GM04503 (cell line): ENCODE measurements around the gene SLC9C2.
"Not testable (repeated sequence)": the region's sequence is repeated elsewhere in the genome, so short reads cannot be mapped to it uniquely, and the experiment has no call there.

Experiments used
- DNase-seq: peaks from one replicate; pipeline ENCODE4 v3.0.0-alpha.2; 2012; ENCODE audit warnings: low read depth

Gene SLC9C2

GRCh38 chr1:173580071-173580470, 22.8 kb downstream of the SLC9C2 start:
- no peak for DNase-seq

GRCh38 chr1:173573596-173573995, 29.3 kb downstream of the SLC9C2 start:
- DNase-seq, result no peak

GRCh38 chr1:173572201-173572873, 30.5 kb downstream of the SLC9C2 start:
- no peak for DNase-seq

GRCh38 chr1:173570370-173571007, 32.4 kb downstream of the SLC9C2 start:
- no peak for DNase-seq

- DNase-seq, result no peak
These were observed 34.4 kb downstream of the SLC9C2 start for GRCh38 chr1:173568483-173568882.

GRCh38 chr1:173563846-173564245, 39.0 kb downstream of the SLC9C2 start:
- not testable (repeated sequence) for DNase-seq

- DNase-seq, result no peak
These were observed 40.1 kb downstream of the SLC9C2 start for GRCh38 chr1:173562813-173563212.

GRCh38 chr1:173561263-173561662, 41.6 kb downstream of the SLC9C2 start:
- no peak for DNase-seq

- no peak for DNase-seq
These were observed 42.5 kb downstream of the SLC9C2 start for GRCh38 chr1:173560285-173560880.

- no peak for DNase-seq
These were observed 47.1 kb downstream of the SLC9C2 start for GRCh38 chr1:173555651-173556305.

GRCh38 chr1:173554541-173555250, 48.2 kb downstream of the SLC9C2 start:
- no peak for DNase-seq

GRCh38 chr1:173554089-173554488, 48.8 kb downstream of the SLC9C2 start:
- no peak for DNase-seq

- DNase-seq, result no peak
These were observed 49.6 kb downstream of the SLC9C2 start for GRCh38 chr1:173553312-173553711.

- DNase-seq, result no peak
These were observed 51.2 kb downstream of the SLC9C2 start for GRCh38 chr1:173551699-173552098.

GRCh38 chr1:173549813-173550212, 53.1 kb downstream of the SLC9C2 start:
- no peak for DNase-seq

GRCh38 chr1:173545688-173546087, 57.2 kb downstream of the SLC9C2 start:
- DNase-seq, result no peak

- no peak for DNase-seq
These were observed 66.6 kb downstream of the SLC9C2 start for GRCh38 chr1:173536223-173536622.

- DNase-seq, result no peak
These were observed 70.6 kb downstream of the SLC9C2 start for GRCh38 chr1:173532237-173532636.

- DNase-seq, result no peak
These were observed 71.8 kb downstream of the SLC9C2 start for GRCh38 chr1:173530795-173531693.

- no peak for DNase-seq
These were observed 73.8 kb downstream of the SLC9C2 start for GRCh38 chr1:173529106-173529505.

- DNase-seq, result no peak
These were observed 75.6 kb downstream of the SLC9C2 start for GRCh38 chr1:173527151-173527826.
